Esophagus squamous epithelium (tissue), 4 donors: ENCODE measurements around the gene CXXC5.

Experiments used
- CTCF ChIP-seq, 6 experiments: fragments of 450-650 bp in 4 of 6; fragments of 200-600 bp in 2 of 6; sonication (generic) in 2 of 6; IDR thresholded peaks; one replicate each; pipeline ENCODE4 v1.5.1; 2016 to 2019; ENCODE audit warnings: antibody characterized with exemption in 6 of 6, mild to moderate bottlenecking in 4 of 6, moderate library complexity in 4 of 6
- POLR2A ChIP-seq, 4 donors: fragments of 450-650 bp; IDR thresholded peaks; one replicate each; pipeline ENCODE4 v1.6.1; 2017; ENCODE audit warnings: antibody characterized with exemption in 4 of 4, mild to moderate bottlenecking in 4 of 4, moderate library complexity in 3 of 4

GRCh38 chr5:139670369-139671095, 22.4 kb downstream of the CXXC5 start:
- TF ChIP-seq POLR2A (IDR thresholded peaks at IDR 0.05) (no peak), CTCF (IDR thresholded peaks at IDR 0.05) (peak in 2 of 6 experiments; percentile 14 to 30)
